Chondrocyte (in vitro differentiated cells): ENCODE data around the gene CD55. TPM values are rescaled to one million over a fixed set of nuclear protein-coding genes. Genes with fewer than 3 reads are reported as not detected.

Source experiments
- DNase-seq: peaks from one replicate; pipeline ENCODE4 v3.0.0; 2021; ENCODE audit warnings: mixed read lengths, low spot score
- H3K27ac Mint-ChIP-seq: one replicate; pipeline ENCODE4 v1.8.0; 2021; ENCODE audit warnings: mild to moderate bottlenecking, moderate library complexity, mixed read lengths; ENCODE audit not compliant: unreplicated experiment
- H3K27me3 Mint-ChIP-seq: 2 replicates; pipeline ENCODE4 v1.8.0; 2021; ENCODE audit warnings: low read depth, mixed read lengths
- H3K36me3 Mint-ChIP-seq: 2 replicates; pipeline ENCODE4 v1.8.0; 2021; ENCODE audit warnings: low read depth, mixed read lengths
- H3K4me1 Mint-ChIP-seq: 2 replicates; pipeline ENCODE4 v1.8.0; 2021; ENCODE audit warnings: low read depth, mild to moderate bottlenecking, mixed read lengths
- H3K4me3 Mint-ChIP-seq: one replicate; pipeline ENCODE4 v1.8.0; 2021; ENCODE audit warnings: mild to moderate bottlenecking, moderate library complexity, mixed read lengths; ENCODE audit not compliant: unreplicated experiment
- H3K9me3 Mint-ChIP-seq: 2 replicates; pipeline ENCODE4 v1.8.0; 2021; ENCODE audit warnings: low read depth, mixed read lengths
- CTCF ChIP-seq: fragments of 200-600 bp; sonication (generic); IDR thresholded peaks from 2 replicates; pipeline ENCODE4 v1.5.0; 2021; ENCODE audit warnings: antibody characterized with exemption, mild to moderate bottlenecking, moderate library complexity
- total RNA-seq: library from RNA; stranded (reverse); gene quantifications from 3 replicates; pipeline ENCODE4 v1.2.1, GENCODE V29; 2021

Gene CD55
- total RNA-seq, 1 donor from 2014 or later: 4.7 TPM

- TF ChIP-seq CTCF: no peak
- no peak overlapping the region for H3K27ac Mint-ChIP-seq
- H3K4me1 Mint-ChIP-seq: peaks cover 6% of the 10 kb centered on the region
- H3K4me3 Mint-ChIP-seq: no peak overlapping the region
- DNase-seq: no peak
- H3K9me3 Mint-ChIP-seq: no peaks in the 10 kb centered on the region
- H3K36me3 Mint-ChIP-seq: no peaks in the 10 kb centered on the region
- H3K27me3 Mint-ChIP-seq: peaks cover 33% of the 10 kb centered on the region
Measured at GRCh38 chr1:207312604-207312920, 8.9 kb upstream of the CD55 start.

GRCh38 chr1:207313131-207313530 is 8.3 kb upstream of the CD55 start:
- Mint-ChIP-seq H3K36me3 (no peaks in the 10 kb centered on the region), H3K4me1 (peaks cover 6% of the 10 kb centered on the region), H3K27me3 (peaks cover 35% of the 10 kb centered on the region), H3K9me3 (no peaks in the 10 kb centered on the region), H3K4me3 (no peak overlapping the region), H3K27ac (no peak overlapping the region)
- TF ChIP-seq CTCF: no peak
- DNase-seq: no peak

GRCh38 chr1:207314816-207315215 is 6.7 kb upstream of the CD55 start:
- H3K4me3 Mint-ChIP-seq: no peak overlapping the region
- peaks cover 38% of the 10 kb centered on the region for H3K27me3 Mint-ChIP-seq
- H3K27ac Mint-ChIP-seq: no peak overlapping the region
- no peak for DNase-seq
- no peak for TF ChIP-seq CTCF
- no peaks in the 10 kb centered on the region for H3K9me3 Mint-ChIP-seq
- peaks cover under 1% of the 10 kb centered on the region for H3K4me1 Mint-ChIP-seq
- H3K36me3 Mint-ChIP-seq: no peaks in the 10 kb centered on the region

- H3K9me3 Mint-ChIP-seq: no peaks in the 10 kb centered on the region
- DNase-seq: no peak
- H3K4me3 Mint-ChIP-seq: no peak overlapping the region
- H3K4me1 Mint-ChIP-seq: no peaks in the 10 kb centered on the region
- TF ChIP-seq CTCF: no peak
- H3K27me3 Mint-ChIP-seq: peaks cover 43% of the 10 kb centered on the region
- no peaks in the 10 kb centered on the region for H3K36me3 Mint-ChIP-seq
- H3K27ac Mint-ChIP-seq: no peak overlapping the region
Measured at GRCh38 chr1:207315435-207315834, 6.0 kb upstream of the CD55 start.

- H3K27me3 Mint-ChIP-seq: peaks cover 47% of the 10 kb centered on the region
- H3K4me1 Mint-ChIP-seq: peaks cover 4% of the 10 kb centered on the region
- no peak overlapping the region for H3K27ac Mint-ChIP-seq
Measured at GRCh38 chr1:207316141-207316540, 5.3 kb upstream of the CD55 start.

More at GRCh38 chr1:207316141-207316540, 5.3 kb upstream of the CD55 start:
- no peaks in the 10 kb centered on the region for H3K9me3 Mint-ChIP-seq
- no peak for TF ChIP-seq CTCF
- DNase-seq: no peak
- H3K36me3 Mint-ChIP-seq: no peaks in the 10 kb centered on the region
- H3K4me3 Mint-ChIP-seq: no peak overlapping the region
